Ureter (tissue), 1 donor: ENCODE data around the gene PLCL1. TPM values are rescaled to one million over a fixed set of nuclear protein-coding genes. Genes with fewer than 3 reads are reported as not detected.
"Not testable (repeated sequence)": the region's sequence is repeated elsewhere in the genome, so short reads cannot be mapped to it uniquely, and the experiment has no call there.

Experiments
- DNase-seq: peaks from one replicate; pipeline ENCODE4 v3.0.0-alpha.2; 2020; ENCODE audit warnings: low spot score
- total RNA-seq: library from RNA; stranded (reverse); gene quantifications from one replicate; pipeline ENCODE4 v1.2.4, GENCODE V29; 2023
- donor health status: DM: yes; HTN: yes; CAD: no.

Gene PLCL1
- total RNA-seq, 1 donor from 2014 or later: 2.9 TPM

DNA sequence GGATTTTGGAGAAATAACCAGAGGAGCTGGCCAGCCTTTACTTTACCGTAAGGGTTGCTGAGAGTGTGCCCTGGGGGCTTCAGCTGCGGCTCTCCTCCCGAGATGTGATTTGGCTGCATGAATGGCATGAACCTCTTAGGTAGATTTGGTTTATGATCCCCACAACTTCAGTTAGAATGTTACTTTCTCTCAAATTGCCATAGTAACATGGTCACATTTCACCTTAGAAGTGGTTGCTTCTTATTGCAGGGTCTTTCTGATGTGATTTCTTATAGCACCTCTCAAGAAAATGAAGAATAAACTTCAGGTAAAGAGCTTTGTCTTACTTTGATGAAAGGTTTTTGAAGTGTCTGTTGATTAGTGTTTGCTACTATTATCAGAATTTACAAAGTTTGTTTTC lies 5.6 kb downstream of the PLCL1 start:
- DNase-seq: no peak

DNA sequence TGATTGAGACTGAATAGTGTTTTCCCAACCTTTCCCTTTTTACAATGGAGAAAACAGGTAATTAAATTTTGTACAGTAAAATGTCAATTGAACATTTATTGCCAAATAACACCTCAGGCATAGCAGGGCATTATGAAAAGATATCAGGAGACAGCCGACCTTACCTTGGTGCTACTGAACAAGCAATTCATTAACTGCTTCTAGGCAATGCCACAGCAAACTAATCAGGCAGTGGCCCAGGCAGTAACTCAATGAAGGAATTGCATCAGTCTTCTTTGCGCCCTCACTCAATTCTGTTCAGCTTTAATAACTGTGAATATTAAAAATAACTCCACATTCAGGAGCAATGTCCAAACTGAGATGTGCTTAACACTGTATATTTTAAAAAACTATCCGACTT lies 6.1 kb downstream of the PLCL1 start:
- DNase-seq: no peak

DNA sequence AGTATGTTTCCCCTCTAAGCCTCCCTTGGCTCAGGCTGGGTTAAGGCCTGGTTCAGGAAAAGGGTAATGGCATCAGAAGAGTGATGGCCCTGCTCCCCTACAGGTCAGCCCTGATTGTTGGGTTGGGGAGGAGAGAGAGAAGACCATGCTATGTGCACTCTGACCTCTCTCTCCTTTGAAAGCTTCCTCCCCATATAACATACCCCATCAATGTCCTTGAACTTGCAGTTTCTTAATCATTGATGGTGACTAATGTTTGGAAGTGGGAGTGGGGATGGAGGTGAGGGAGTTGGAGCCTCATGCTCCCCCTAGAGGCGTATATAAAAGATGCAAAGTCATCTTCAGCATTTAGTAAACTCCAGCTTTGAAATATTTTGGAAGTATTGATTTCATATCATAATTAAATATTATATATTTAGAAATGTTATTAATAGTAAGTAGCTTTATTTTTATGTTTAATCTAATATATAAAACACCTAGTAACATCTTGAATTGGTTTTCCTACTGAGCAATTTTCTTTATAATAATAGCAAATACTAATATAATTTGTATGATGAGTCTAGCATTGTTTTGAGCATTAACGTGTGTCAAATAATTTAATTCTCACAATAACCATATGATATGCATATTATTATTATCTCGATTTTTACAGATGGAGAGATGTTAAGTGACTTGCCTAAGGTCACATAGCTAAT lies 8.8 kb downstream of the PLCL1 start:
- DNase-seq: no peak

DNA sequence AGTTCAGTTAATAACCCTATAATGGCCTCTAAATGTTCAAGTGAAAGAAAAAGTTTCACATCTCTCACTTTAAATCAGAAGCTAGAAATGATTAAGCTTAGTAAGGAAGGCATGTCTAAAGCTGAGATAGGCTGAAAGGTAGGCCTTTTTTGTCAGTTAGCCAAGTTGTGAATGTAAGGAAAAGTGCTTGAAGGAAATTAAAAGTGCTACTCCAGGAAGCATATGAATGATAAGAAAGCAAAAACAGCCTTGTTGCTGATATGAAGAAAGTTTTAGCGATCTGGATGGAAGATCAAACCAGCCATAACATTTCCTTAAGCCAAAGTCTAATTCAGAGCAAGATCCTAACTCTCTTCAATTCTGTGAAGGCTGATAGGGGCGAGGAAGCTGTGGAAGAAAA lies 10.1 kb downstream of the PLCL1 start:
- DNase-seq: no peak

DNA sequence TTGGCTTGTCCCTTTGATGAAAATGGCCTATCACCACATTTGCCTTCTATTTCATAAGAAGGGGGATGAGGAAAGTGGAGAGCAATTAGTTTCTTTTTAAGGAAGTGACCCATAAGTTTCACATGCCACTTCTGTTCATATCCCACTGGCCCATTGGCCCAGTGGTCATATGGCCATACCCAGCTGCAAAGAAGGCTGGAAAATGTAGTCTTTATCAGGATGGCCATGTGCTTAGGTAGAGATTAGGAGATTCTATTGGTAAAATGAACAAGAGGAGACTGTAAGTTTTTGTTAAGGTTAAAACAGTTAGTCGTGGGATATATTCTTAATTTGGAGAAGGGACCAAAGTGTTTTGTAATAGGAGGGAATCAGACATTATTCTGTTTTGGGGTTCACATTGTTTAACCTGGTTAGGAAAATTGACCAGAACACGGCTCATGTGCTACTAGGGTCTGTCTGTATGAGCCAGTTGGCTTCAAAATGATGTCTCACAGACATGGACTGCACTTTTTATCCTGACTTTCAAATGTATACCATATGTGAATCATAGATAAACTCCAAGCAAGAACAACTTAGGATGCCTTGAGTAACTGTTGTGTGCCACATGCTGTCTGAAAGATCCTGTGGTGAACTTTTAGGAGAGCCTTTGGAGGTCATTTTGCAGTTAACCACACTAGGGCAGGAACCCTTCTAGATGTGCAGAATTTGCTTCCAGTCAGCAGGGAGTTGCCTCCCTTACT lies 17.3 kb downstream of the PLCL1 start:
- no peak for DNase-seq

DNA sequence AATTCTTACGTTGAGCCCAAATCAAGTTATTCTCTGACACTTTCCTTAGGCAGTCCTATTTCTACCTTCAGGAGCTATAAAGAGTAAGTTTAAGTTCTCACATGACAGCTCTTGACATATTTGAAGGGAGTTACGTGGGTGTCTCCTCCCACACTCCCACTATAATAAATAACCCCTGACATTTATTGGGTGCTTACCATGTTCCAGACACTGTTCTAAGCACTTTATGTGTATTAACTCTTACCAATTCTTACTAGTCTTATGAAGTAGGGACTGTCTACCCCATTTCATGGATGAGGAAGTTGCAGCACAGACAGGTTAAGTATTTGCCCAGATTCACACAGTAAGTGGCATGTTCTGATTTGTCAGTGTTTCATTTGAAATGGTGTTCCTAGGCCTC lies 17.9 kb downstream of the PLCL1 start:
- DNase-seq: no peak

DNA sequence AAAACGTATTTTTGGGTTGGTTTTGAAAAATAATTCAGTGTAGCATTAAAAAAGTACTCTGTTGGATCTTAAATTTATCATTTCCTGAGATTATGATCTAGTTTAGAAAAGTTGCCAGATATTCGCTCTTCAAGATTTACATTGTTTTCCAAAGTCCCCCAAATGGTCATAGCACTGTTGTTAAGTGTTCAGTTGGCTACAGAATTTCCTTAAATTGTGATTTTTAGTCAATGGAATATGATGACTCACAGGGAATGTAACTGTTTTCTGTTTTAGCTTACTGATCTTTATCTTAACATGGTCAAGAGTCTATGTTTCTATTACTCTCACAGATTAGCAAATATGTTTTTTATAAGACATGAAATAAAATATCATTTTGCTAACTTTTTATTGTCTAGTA lies 23.2 kb downstream of the PLCL1 start:
- no peak for DNase-seq

DNA sequence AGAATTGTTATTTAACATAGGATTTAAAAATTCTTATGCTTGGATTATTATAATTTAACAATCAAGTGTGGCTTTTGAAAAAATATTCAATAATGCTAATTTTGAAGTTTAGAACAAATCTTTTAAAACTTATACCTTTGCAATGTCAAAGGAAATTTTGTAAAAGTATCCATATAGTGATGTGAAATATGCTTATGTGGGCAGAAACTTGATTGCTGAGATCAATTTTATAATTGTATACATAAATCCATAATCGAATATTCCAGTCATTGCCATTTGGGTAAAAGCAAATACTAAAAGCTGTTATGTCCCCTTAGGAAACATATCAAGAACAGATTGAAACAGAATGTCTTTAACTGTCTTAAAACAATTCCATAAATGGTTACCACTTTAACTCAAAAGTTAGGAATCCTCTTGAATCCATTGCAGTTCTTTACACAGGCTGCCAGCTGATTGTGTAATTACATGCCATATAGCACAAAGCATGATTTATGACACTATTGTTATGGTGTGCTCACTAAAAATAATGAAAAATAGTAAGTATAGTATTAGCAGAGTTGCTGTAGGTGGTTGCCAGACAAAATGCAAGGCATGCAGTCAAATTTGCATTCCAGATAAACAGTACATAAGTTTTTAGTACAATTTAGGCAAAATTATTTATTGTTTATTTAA lies 24.2 kb downstream of the PLCL1 start:
- no peak for DNase-seq

DNA sequence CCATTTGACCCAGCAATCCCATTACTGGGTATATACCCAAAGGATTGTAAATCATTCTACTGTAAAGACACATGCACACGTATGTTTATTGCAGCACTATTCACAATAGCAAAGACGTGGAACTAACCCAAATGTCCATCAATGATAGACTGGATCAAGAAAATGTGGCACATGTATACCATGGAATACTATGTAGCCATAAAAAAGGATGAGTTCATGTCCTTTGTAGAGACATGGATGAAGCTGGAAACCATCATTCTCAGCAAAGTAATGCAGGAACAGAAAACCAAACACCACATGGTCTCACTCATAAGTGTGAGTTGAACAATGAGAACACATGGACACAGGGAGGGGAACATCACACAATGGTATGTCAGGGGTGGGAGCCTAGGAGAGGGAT lies 30.4 kb downstream of the PLCL1 start:
- DNase-seq: not testable (repeated sequence)

DNA sequence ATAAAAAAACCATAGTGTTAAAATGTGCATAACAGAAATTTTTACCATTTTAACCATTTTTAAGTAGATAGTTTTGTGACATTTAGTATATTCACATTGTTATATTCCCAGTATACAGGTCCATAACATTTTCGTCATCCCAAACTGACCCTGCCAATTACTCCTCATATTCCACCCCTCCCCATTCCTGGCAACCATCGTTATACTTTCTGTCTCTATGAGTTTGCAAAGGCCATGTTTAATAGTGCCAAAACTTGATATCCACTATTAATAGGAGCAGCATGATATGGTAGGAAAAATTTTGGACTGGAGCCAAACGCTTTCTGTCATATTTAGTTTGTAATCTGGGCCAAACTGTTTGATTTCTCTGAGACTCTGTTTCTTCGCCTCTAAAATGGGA lies 30.9 kb downstream of the PLCL1 start:
- no peak for DNase-seq

DNA sequence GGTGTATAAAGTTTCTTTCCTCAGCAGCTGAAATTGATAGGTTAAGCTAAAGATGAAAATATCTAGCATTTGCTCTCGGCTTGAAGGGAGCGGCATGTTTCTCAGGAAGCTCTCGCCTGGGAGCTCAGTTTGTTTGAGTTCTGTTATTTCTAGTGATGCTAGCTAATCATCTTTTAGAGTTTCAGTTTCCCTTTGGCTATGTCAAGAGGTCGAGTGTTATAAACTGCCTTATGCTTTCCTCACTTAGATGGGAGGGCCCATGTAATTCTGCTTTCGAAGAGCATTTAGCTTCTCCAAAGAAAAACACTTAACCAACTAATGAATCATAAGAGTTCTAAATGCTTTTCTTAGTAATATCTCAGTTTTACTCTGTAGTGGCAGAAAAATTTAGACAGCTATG lies 33.6 kb downstream of the PLCL1 start:
- no peak for DNase-seq

DNA sequence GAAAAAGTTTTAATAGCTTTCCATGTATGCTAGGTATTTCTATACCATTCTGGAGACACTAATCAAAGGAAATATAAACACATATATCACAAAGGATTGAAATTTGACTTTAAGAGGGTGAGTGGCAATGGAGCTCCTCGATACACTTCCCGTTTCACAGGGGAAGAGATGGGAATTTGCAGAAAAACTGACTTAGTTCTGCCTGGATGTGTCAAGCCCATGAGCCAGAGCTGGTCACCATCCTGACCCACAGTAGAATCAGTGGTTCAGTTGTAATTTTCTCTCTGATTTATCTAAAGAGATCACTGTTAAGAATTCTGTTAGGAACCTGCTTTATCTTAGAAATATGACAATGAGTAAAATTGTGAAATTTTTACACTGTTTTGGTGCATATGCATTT lies 34.2 kb downstream of the PLCL1 start:
- no peak for DNase-seq

DNA sequence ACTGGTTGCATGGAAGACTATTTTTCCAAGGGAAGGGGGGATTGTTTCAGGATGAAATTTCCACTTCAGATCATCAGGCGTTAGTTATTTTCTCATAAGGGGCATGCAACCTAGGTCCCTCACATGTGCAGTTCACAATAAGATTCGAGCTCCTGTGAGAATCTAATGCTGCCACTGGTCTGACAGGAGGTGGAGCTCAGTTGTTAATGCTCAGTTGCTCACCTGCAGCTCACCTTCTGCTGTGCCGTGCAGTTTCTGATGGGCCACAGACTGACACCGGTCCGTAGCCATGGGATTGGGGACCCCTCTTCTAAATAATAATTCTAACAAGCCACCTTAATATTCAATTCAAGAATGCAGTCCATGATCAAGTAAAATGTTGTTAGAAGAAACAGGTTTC lies 34.9 kb downstream of the PLCL1 start:
- no peak for DNase-seq

DNA sequence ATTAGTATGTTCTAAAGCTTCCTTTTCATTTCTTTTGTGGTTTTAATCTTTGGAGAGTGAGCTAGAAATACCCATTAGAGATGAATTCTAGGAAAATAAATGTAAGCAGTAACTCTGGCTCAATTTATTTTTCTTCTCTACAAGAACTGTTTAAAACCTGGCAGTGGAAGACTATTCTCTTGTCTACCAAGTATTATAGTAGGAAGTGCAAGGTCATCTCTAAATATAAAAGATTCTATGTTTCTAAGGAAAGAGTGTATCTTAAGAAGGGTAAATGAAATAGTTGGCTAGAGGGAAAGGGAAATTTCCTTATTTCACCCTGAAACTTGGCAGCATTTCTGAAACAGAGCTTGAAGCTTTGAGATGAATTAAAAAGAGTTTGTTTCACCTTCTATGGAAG lies 35.5 kb downstream of the PLCL1 start:
- DNase-seq: no peak

DNA sequence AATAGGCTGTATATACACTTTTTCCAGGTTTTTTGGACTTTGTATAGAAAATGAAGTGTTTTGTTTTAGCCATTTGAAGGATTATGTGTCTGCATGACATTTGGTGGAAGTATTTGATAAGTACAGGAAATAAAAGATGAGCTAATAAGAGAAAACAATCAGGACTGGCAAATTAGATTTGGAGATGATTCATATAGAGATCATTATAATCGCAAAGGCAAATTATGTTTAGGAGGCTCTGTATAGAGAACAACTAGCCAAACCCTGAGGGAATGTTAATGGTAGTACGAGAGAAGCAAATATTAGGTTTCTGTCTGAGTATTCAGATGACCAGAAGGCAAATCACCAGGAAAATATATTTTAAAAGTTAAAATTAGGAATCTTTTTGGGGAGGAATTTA lies 41.7 kb downstream of the PLCL1 start:
- no peak for DNase-seq

DNA sequence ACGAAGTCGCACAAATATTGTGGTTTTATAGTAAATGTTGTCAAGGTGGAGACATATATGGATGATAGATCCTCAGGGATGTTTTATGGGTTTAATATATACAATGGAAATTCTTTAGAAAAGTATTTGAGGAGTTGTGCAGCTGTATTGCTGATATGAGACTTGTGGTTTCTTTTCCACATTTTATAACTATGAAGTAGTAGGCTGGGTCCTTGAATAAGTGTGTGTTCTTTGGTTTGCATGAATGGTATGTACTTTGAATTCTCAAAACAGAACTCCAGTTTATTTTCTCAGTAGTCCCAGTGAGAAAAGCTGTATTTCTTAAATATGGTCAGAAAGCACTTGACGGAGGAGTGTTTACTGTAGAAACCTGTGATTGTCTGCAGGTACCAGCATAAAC lies 42.4 kb downstream of the PLCL1 start:
- no peak for DNase-seq

DNA sequence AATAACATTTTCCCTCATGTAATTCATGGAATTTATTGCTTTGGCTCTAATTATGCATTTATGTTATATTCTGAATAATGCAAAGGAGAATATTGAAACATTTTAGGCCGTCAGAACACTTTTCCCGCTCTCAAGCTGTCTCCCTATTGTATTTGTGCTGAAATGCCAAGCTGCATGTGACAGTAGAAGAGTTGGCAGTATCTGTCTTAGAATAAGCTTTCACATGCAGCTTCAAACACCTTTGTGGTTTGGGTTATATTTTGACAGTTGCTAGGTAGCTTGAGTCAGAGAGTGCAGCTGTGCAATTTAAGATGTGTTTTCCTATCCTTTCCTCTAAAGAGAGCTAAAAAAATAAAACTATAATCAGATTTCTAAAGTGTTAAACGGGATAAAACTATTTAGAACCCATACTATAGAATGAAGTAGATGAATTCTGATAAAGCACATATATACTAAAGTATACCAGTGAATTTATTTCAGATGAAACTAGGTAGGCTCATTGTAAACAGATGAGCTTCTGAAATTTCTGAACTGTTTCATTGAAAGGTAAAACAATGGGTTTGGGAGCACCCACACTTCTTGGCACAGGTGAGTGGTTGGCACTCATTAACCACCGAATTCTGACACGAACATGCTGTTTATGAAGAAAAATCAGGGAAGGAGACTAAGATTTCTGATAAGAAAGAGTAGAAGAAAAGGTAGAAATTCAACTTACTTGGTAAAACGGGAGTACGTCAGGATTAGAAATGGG lies 43.4 kb downstream of the PLCL1 start:
- no peak for DNase-seq

DNA sequence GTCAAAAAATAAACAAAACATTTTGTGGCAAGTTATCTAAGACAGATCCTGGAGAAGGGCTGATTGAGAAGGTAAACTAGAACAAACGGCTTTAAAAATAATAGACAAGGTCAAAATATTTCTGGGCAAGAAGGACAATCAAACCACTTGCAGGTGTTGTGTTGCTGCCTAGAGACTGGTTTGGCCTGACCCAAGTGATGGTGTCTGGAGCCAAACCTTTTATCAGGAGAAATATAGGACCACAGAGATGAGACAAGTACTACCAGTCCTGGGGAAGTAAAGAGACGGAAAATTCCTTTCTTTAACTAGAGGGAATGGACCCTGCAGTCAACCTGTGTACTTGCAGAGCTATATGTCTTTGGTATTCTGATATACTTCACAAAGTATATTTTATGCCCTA lies 44.2 kb downstream of the PLCL1 start:
- no peak for DNase-seq

DNA sequence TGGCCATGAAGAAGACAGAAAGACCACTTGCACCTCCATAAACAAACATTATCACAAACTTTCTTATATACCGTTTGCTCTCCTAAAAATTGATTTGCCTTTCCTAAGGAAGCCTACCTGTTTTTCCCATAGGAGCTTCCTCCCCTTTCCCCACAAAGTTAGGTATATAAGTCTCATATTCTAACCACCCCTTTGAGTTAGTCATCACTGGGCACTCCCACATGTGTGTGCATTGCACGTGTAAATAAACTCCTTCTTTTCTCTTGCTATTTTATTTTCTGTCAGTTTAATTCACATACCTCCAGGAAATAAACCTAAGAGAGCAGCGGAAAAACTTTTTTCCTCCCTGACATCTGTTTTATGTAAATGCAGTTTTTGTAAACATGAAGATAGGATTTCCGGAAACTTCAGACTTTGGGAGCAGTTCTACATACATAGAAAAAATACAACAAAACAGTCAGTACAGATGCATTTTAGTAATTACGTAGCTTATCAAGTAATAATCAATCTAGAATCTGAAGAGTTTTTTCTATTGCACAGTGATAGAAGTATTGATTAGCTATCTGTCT lies 46.6 kb downstream of the PLCL1 start:
- DNase-seq: no peak

DNA sequence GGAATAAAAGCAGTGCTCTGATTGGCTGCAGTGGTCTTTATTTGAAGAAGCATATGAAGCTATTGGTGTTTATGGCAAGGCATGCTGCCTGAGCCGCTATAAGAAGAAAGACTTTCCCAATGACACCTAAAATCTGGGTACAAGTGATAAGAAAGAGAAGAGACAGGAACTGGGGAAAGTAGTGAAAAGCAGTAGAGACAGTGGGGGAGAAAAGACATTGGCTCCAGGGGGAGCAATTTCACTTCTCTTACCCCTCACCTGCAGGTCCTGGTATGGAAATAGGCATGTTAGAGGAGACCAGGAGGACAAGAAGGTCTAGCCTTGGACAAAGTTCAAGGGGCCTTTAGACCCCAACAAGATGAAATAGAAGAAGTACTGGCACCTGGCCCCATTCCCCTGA lies 47.1 kb downstream of the PLCL1 start:
- no peak for DNase-seq

DNA sequence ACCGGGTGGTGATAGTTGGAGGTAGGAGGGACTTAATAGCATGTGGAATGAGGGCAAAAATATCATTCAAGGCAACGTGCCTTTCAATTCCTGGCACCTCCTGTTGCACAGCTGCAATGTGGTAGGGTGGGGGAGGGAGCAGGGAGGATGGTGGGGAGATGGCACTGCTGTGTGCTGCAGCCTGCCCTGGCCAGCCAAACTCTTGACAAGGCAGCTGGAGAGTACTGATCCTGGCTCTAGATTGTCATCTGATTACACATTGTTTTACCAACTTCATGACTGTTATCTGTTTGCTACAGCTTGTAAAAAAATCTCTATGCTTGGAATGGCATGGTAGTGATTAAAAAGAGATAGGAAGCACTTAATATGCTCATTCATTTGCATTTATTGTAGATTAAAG lies 47.7 kb downstream of the PLCL1 start:
- DNase-seq: no peak

DNA sequence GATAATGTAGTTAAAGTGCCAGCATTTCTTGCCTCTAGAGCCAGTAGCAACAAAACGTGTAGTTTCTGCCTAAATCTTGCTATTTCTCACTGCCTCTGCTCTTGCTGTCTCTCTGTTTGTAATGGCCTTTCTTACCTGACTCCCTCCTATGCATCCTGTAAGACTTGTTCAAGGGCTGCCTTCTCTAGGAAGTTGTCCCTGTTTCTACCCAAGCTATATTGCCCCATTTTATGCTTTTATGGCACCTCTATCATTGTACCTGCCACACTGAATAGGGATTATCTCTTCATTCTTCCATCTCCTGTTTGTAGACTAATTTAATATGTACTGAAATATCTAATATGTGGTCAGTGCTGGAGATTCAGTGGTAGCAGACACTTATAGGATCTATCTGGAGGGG lies 49.2 kb downstream of the PLCL1 start:
- DNase-seq: no peak
